Globus pallidus (tissue), 1 donor: Measurements from ENCODE around the gene MEI1.
"Not testable (repeated sequence)": the region's sequence is repeated elsewhere in the genome, so short reads cannot be mapped to it uniquely, and the experiment has no call there.

Experiments
- DNase-seq: peaks from one replicate; pipeline ENCODE4 v3.0.0-alpha.2; 2015; ENCODE audit warnings: low spot score

MEI1 gene, protein sequence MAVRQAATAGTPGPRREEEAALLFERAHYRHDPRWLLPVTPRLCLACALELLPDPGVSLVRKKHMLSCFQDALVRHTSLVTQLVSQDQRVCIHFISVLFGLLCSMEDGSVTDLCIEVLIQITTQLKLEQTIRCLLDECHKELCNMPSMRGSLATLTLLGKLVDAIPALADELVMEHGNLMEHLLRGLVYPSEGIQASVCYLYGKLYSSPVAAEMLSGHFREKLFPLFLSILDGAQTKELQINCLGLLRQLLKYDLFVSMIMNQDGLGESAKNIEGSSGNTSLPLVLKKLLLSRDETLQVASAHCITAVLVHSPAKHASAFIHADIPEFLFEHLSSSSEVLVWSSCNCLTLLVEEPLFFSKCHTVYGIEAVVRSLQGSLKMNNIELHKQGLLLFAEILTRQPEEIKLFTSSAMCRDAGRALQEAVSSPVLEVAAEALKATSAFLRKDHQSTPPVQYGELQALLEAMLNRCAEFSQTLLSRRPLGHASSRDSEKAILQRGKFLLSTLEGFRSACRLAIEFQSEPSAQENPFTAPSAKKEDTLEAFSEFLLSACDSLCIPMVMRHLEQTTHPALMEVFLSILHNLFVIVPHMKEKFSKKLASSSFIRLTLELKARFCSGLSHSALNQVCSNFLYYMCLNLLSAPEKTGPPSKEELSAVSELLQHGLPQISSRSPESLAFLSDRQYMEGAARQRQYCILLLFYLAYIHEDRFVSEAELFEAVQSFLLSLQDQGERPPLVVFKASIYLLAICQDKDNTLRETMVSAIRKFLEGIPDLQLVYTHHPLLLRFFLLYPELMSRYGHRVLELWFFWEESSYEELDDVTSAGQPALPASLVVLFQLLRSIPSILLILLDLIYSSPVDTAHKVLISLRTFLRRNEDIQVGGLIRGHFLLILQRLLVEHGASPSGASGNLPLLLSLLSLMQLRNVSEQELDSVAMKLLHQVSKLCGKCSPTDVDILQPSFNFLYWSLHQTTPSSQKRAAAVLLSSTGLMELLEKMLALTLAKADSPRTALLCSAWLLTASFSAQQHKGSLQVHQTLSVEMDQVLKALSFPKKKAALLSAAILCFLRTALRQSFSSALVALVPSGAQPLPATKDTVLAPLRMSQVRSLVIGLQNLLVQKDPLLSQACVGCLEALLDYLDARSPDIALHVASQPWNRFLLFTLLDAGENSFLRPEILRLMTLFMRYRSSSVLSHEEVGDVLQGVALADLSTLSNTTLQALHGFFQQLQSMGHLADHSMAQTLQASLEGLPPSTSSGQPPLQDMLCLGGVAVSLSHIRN

DNA sequence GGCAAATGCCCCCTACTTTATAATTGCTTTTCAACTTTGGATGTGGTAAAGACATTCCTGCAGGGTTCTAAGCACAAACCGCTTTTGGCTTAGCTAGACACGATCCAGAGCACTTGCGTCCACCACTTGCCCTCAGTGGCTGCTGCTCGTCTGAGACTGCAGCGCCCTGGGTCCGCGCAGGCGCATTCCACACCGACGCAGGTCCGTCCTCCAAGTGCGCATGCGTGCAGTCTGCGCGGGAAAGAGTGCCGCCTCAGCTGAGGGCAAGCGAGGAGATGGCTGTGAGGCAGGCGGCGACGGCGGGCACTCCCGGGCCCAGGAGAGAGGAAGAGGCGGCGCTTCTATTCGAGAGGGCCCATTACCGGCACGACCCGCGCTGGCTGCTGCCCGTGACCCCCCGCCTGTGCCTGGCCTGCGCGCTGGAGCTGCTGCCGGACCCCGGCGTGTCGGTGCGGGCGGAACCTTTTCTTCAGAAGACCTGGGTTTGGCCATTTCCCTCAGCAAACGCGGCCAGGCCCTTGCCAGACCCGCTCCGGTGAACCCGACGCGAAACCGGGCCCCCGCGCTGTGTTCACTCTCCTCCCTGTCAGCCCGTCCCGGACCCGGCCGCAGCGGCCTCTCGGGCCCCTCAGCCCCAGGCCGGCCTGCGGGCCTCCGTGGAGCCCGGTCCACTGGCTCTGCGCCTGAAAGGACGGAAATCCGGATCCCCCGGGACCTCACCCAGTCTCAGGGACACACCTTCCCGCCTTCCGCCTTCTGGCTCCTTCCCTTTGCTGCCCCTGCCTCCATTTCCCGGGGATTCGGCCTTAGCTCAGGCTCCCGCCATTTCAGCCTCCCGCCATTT, at the start of gene MEI1:
Gene MEI1, plus strand, starts transcription at position 240 of the 844 bp plus-strand sequence. Its CDS starts 36 bp downstream, at position 276.
- DNase-seq = peak; percentile 78

DNA sequence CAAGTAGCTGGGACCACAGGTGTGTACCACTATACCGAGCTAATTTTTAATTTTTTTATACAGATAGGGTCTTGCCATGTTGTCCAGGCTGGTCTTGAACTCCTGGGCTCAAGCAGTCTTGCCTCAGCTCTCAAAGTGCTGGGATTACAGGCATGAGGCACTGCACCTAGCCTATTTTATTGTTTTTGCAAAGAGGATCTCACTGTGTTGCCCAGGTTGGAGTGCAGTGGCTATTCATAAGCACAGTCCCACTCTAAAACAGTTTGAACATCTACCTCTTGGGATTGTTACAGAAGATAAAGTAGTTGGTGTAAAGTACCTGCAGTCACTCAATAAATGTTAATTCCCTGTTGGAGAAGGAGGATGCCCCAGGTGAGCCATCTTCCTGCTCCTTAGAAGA, 49.1 kb upstream of the MEI1 start:
- DNase-seq = no peak

DNA sequence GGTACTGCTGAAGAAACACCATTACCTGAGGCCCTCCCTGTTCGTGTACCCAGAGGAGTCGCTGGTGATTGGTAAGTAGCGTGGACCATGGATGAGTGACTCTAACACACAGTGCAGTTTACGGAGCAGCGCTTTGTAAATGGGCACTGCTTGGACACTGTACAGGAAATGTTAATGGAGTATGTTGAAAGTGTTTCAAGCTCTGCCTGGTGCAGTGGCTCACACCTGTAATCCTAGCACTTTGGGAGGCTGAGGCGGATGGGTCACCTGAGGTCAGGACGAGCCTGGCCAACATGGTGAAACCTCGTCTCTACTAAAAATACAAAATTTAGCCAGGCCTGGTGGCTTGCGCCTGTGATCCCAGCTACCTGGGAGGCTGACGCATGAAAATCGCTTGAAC, 48.5 kb upstream of the MEI1 start:
- DNase-seq = no peak

DNA sequence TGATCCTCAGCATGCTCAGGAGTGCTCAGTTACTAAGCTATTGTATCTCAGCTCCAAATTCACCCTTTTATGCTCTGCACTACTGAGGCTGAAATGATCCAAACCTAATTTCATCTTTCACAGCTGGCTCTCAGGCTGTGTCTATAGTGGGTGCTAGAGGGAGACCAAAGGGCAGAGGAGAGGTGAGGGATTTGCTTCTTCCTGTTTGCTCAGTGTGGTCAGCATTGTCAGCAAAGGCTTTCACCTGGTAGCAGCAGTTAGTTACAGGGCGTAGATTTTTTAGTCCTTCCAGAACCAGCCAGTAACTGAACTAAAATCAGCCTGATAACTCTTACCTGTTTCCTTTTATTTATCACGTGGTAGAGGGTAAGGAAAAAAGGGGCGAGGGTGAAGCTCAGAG, 45.0 kb upstream of the MEI1 start:
- no peak for DNase-seq

DNA sequence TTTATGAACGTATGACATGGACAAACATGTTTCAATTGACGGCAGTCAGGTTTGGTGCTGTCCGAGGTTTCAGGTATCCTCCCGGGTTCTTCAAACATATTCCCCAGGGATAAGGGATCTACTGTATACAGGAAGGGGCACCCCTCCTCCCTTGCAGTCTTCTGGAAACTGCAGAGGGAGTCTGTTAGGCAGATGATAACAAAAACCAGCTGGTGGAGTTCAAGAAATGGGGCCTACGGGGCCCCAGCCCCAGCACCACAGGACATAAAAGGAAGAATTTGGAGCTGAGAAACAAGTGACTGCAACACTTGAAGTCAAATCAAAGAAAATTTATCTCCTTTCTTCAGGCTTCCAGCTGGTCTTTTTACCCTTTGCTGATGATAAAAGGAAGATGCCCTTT, 42.7 kb upstream of the MEI1 start:
- no peak for DNase-seq

DNA sequence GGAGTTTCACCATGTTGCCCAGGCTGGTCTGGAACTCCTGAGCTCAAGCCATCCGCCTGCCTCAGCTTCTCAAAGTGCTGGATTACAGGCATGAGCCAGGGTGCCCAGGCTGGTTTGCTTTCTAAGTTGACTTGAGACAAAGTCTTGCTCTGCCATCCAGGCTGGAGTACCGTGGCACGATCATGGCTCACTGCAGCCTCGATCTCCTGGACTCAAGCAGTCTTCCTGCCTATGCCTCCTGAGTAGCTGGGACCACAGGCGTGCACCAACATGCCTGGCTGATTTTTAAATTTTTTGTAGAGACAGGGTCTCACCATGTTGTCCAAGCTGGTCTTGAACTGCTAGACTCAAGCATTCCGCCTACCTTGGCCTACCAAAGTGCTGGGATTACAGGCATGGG, 41.6 kb upstream of the MEI1 start:
- DNase-seq = no peak

DNA sequence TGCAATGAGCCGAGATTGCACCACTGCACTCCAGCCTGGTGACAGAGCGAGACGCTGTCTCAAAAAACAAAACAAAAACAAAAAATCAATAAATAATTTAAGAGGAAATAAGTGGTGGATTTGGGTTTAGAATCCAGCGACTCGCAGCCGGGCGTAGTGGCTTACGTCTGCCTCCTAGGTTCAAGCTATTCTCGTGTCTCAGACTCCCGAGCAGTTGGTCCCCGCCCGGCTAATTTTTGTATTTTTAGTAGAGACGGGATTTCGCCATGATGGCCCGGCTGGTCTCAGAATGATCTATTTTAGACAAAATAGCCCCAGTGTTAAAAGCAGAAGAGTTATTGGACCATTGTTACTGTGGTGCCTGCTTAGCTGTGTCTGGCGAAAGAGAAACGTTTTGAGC, 40.4 kb upstream of the MEI1 start:
- DNase-seq = no peak

DNA sequence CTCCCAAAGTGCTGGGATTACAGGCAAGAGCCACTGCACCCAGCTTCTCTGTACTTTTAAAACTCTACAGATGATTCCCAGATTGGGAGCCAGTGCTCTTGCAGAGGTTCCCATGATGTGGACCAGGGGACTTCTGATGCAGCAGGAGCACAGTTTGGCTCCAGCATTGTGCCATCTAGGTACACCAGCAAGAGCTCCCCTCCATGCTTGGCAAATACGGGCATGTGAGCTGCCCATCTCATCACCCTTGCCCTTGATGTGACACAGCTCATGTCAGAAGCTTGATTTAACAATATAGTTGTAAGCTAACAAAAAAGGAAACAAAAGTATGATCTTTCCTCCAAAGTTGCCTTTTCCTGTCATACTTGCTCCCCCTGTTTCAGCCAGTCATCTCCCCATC, 39.4 kb upstream of the MEI1 start:
- DNase-seq = no peak

DNA sequence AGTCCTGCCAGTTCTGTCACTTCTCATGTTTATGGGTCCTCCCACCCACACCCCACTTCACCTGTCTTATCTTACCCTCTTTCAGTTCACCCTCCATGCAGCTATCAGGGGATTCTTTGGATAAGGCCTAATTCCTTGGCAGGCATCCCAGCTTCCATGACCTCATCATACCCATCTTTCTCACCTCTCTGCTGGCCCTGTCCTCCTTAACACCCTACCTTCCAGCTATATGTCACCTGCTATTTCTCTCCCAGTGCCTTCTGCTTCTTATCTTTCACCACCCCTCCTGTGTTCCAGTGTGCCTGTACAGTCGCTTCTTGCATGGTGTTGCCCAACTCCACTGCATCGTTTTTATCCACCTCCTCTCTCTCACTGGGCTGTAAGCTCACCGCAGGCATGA, 38.9 kb upstream of the MEI1 start:
- no peak for DNase-seq

DNA sequence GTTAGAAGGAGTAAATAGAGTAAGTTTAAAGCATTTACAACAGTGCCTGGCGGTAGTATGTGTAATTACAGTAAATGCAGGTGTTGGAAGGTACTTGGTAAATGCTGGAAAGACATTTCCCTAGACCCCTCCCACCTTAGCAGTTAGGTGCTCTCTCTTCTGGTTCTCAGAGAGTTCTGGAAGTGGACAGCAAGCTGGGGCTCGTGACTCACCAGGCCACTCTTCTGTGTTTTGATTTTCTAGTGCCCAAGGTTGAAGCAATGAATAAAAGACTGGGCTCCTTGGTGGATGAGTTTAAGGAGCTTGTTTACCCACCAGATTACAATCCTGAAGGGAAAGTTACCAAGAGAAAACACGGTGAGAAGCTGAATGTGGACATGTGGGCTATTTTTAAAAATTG, 38.2 kb upstream of the MEI1 start:
- no peak for DNase-seq

DNA sequence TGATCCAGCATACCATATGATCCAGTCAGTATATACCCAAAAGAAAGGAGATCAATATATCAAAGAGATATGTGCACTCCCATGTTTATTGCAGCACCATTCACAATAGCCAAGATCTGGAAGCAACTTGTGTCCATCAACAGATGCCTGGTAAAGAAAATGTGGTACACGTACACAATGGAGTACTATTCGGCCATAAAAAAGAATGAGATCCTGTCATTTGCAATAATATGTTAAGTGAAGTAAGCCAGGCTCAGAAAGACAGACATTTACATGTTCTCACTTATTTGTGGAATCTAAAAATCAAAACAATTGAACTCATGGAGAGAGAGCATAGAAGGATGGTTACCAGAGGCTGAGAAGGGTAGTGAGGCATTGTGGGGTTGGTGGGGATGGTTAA, 37.6 kb upstream of the MEI1 start:
- no peak for DNase-seq

DNA sequence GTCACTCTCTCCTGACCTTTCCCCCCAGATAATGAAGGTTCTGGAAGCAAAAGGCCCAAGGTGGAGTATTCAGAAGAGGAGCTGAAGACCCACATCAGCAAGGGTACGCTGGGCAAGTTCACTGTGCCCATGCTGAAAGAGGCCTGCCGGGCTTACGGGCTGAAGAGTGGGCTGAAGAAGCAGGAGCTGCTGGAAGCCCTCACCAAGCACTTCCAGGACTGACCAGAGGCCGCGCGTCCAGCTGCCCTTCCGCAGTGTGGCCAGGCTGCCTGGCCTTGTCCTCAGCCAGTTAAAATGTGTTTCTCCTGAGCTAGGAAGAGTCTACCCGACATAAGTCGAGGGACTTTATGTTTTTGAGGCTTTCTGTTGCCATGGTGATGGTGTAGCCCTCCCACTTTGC, 35.7 kb upstream of the MEI1 start:
- not testable (repeated sequence) for DNase-seq

DNA sequence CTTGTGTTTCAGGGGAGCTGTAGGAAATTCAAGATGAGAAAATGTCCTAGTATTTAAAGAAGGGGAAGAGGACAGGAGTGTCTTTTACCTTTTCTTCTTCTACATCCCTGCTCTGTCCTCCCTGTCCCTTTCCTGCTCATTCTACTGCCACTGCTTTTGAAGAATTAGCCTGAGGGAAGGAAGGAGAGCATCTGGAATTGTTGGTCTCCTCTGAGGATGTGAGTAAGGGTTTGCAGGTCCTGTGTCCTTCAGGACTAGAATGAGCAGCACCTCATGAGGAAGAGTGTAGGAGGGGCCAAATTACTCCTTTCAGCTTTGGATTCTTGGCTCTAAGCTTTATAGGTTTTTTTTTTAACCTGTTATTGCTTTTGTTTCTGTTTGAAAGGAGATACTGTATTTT, 34.8 kb upstream of the MEI1 start:
- no peak for DNase-seq

DNA sequence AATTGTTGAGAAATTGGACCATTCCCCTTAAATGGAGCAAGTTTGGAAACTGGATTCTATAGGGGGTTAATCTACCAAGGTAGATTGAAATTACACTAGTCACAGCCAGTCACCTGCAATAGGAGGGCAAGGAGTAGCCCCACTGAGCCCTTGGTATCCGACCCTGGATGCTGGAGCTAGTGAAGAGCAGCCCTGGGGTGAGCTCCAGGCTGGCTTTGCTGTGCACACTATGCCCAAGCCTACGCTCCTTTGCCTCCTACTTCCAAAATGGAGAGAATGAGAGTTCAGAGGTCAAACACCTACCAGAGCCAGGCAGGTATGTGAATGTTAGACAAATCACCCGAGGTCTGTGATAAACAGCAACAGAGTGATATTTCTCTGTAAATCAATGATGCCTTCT, 34.4 kb upstream of the MEI1 start:
- DNase-seq = no peak

DNA sequence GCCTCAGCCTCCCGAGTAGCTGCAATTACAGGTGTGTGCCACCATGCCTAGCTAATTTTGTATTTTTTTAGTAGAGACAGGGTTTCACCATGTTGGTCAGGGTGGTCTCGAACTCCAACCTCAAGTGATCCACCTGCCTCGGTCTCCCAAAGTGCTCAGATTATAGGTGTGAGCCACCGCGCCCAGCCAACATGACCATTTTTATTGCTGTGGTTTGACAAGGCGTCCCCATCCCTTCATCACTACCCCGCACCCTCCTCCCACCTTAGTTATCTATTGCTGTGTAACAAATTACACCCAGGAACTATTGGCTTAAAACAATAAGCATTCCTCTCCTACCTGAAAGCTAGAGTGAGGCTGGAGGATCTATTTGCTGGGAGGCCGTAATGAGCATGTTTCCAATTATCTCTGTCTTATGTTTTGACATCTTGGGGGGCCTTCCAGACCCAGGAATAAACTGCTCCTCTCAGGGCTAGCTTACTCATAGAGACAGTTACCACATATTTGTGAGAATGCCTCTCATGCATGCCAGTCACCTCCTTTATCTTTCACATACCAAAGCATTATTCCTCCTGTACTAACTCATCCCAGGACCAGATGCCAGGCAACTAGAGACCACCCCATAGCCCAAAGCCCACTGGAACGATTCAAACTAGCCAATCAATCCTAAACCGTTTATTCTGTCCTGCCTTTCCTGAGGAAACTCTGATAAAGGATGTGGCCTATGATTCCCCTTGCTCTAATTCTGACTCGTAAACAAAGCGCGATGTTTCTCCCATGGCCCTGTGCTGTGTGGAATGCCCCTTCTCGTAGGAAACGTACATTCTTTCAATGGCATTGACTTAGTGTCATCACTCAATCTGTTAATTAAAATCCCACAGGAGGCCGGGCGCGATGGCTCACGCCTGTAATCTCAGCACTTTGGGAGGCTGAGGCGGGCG, 30.1 kb upstream of the MEI1 start:
- DNase-seq = no peak

DNA sequence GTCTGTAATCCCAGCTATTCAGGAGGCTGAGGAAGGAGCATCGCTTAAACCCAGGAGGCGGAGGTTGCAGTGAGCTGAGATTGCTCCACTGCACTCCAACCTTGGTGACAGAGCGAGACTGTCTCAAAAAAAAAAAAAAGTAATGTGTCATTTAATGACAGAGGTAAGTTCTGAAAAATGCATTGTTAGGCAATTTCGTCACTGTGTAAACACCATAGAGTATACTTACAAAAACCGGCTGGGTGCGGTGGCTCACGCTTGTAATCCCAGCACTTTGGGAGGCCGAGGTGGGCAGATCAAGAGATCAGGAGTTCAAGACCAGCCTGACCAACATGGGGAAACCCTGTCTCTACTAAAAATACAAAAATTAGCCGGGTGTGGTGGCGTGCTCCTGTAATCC, 27.2 kb upstream of the MEI1 start:
- DNase-seq = not testable (repeated sequence)

DNA sequence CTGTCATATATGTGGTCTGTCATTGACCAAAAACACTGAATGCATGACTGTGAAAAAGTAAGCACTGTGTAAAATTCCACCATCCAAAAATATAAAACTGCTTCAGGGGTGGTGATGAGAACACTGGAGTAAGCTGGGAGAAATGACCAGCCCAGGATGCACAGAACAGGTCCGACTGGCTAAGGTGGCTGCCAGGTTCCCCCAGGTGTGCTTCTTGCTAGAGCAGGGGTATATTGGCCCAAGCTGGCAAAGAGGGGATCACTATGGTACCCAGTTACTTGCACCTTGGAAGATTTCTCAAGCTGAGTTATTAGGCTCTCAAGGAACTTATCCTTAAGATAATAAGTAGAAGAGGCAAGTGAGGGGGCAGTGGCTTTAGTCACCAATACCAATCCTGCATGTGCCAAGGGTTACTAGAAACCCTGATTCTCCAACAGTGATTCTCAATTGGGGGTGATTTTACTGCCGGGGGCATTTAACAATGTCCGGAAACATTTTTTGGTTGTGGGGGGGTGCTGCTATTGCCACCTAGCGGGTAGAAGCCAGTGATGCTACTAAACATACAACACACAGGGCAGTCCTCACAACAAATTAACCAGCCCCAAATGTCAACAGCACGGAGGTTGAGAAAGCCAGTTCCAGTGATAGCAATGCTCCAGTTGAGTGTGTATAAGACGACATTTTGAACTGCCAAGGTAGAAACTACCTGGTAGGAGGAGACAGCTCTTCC, 26.4 kb upstream of the MEI1 start:
- no peak for DNase-seq

DNA sequence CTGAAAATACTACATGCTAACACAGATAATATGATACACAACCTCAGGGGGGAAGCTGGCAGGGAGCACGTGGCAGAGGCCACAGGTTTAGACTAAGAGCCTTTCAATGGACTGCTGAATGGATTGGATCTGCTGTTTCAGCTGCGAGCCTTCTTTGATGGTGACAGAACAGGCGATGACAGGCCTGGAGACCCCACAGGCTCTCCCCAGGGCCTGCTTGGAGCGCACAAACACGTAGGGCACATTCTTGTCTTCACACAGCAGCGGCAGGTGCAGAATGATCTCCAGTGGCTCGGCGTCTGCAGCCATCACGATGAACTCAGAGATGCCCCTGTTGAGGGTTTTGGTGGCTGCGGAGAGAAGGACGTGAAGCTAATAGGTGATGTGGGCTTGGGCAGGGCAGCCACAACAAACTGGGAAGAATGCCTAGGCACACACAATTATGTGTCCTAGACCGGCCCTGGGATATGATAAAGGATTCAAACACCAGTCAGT, 24.4 kb upstream of the MEI1 start:
- no peak for DNase-seq

DNA sequence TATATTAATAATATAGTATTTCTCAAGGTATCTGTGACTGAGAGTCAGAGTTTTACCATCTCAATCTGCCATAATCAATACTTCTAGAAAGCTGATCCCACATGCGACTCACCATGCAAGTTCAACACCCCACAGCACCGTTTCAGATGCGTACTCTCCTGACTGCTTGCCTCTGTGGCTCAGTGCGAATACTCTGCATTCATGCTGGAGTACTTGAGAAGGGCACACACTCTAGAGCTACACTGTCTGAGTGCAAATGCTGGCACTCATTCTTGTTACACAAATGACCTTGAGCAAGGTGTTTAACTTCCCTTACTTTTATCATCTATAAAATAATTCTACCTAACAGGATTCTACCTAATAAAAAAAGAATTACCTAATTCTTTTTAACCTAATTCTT, 23.2 kb upstream of the MEI1 start:
- no peak for DNase-seq

DNA sequence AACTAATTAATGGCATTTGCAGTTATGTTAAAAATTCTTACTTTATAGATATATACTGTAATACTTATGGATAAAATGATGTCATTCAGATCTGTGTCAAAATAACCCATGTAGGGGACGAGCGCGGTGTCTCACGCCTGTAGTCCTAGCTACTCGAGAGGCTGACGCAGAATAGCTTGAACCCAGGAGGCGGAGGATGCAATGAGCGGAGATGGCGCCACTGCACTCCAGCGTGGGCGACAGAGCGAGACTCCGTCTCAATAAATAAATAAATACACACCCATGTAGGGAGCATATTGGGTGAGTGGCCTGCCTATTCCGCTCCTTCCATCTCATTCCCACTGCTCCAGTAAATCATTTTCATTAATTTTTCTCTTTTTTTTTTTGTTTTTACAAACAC, 17.7 kb upstream of the MEI1 start:
- no peak for DNase-seq
